ENCODE results near the gene ZNF536.

The ZNF536 gene

GRCh38 chr19:30362156-30362754, 9.9 kb upstream of the ZNF536 start:
- no peaks in the 10 kb centered on the region for H4K20me1 ChIP-seq (ENCODE audit: insufficient read depth, low read length)
- peaks cover 11% of the 10 kb centered on the region; the same call in 1 of the 2 replicates for H3K27me3 ChIP-seq (ENCODE audit: low read depth, low read length)
- no peak overlapping the region for H2AFZ ChIP-seq (ENCODE audit: low read depth, low read length)
- no peaks in the 10 kb centered on the region for H3K4me1 ChIP-seq (ENCODE audit: low read length)
- no peaks in the 10 kb centered on the region for H3K79me2 ChIP-seq (ENCODE audit: low read length)
- H3K36me3 ChIP-seq (replicated peaks; ENCODE audit: low read depth, low read length): no peaks in the 10 kb centered on the region
- H3K27ac ChIP-seq (ENCODE audit: low read length): no peak overlapping the region
- H3K4me2 ChIP-seq (ENCODE audit: low read length): no peak overlapping the region
- no peak overlapping the region for H3K9ac ChIP-seq (ENCODE audit: low read length)
- no peaks in the 10 kb centered on the region for H3K9me3 ChIP-seq (ENCODE audit: insufficient read depth, low read length)
- H3K4me3 ChIP-seq (ENCODE audit: low read length): no peak overlapping the region
- TF ChIP-seq EZH2phosphoT487 (IDR thresholded peaks at IDR 0.05; ENCODE audit: low read depth) (no peak), CTCF (IDR thresholded peaks at IDR 0.05; ENCODE audit: low read depth, low read length) (no peak)

GRCh38 chr19:30363073-30363472, 9.1 kb upstream of the ZNF536 start:
- no peaks in the 10 kb centered on the region for H3K9me3 ChIP-seq (ENCODE audit: insufficient read depth, low read length)
- H3K27ac ChIP-seq (ENCODE audit: low read length): no peak overlapping the region
- no peaks in the 10 kb centered on the region for H3K4me1 ChIP-seq (ENCODE audit: low read length)
- no peaks in the 10 kb centered on the region for H4K20me1 ChIP-seq (ENCODE audit: insufficient read depth, low read length)
- no peak overlapping the region for H3K9ac ChIP-seq (ENCODE audit: low read length)
- peaks cover 11% of the 10 kb centered on the region; the same call in 1 of the 2 replicates for H3K27me3 ChIP-seq (ENCODE audit: low read depth, low read length)
- TF ChIP-seq EZH2phosphoT487 (IDR thresholded peaks at IDR 0.05; ENCODE audit: low read depth) (no peak), CTCF (IDR thresholded peaks at IDR 0.05; ENCODE audit: low read depth, low read length) (no peak)
- no peak overlapping the region for H2AFZ ChIP-seq (ENCODE audit: low read depth, low read length)
- no peaks in the 10 kb centered on the region for H3K79me2 ChIP-seq (ENCODE audit: low read length)
- no peak overlapping the region for H3K4me3 ChIP-seq (ENCODE audit: low read length)
- H3K36me3 ChIP-seq (replicated peaks; ENCODE audit: low read depth, low read length): no peaks in the 10 kb centered on the region
- H3K4me2 ChIP-seq (ENCODE audit: low read length): no peak overlapping the region

DNA sequence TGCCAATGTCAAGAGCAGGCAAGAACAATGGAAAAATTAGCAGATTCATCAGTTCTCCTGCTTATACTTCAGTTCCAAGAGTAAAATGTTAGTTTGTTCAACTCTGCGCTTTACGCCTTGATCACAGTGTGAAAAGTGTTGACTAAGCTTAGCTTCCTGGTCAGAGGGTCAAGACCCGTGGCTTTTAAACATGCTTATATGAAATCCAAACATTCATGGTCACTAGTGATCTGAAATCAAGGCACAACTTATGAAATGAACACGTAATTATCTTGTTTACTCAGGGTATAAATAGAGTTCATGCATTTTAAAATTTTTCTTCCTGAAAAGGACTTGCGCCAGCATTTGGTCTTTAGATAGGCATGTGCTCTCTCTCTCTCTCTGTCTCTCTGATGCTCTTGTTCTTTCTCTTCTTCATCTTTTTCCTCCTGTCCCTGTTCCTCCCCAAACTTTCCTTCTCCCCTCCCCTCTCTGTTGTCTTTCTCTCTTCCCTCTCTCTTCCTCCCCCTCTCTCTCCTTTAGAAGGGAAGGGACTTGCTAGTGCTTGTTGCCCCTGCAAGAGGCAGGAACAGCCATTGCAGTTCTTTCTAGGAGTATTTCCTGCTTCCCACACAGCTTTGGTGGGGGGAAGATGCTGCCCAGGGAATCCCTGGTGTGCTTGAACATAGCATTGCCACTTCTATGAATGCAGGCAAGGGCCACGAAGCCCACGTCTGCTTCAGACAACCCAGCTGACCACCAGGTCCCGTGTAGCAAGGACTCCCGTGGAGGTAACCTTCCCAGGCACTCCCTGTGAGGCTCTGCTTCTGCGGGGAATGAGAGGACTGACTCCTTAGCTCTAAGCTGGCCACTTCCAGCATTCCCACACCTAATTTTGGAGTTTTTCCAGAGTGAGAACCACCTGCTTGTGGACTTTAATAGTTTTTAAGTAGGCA, 7.1 kb upstream of the ZNF536 start:
- no peaks in the 10 kb centered on the region for H4K20me1 ChIP-seq (ENCODE audit: insufficient read depth, low read length)
- no peak overlapping the region for H3K27ac ChIP-seq (ENCODE audit: low read length)
- no peaks in the 10 kb centered on the region for H3K9me3 ChIP-seq (ENCODE audit: insufficient read depth, low read length)
- no peaks in the 10 kb centered on the region for H3K36me3 ChIP-seq (replicated peaks; ENCODE audit: low read depth, low read length)
- no peaks in the 10 kb centered on the region for H3K4me1 ChIP-seq (ENCODE audit: low read length)
- H3K4me2 ChIP-seq (ENCODE audit: low read length): no peak overlapping the region
- no peak overlapping the region for H2AFZ ChIP-seq (ENCODE audit: low read depth, low read length)
- TF ChIP-seq EZH2phosphoT487 (IDR thresholded peaks at IDR 0.05; ENCODE audit: low read depth): no peak
- TF ChIP-seq CTCF (IDR thresholded peaks at IDR 0.05; ENCODE audit: low read depth, low read length): no peak
- H3K4me3 ChIP-seq (ENCODE audit: low read length): no peak overlapping the region
- H3K27me3 ChIP-seq (ENCODE audit: low read depth, low read length): peaks cover 8% of the 10 kb centered on the region; the same call in 1 of the 2 replicates
- H3K79me2 ChIP-seq (ENCODE audit: low read length): no peaks in the 10 kb centered on the region
- no peak overlapping the region for H3K9ac ChIP-seq (ENCODE audit: low read length)

- Histone ChIP-seq H3K4me2 (ENCODE audit: low read length) (no peak overlapping the region), H3K9me3 (ENCODE audit: insufficient read depth, low read length) (no peaks in the 10 kb centered on the region), H3K4me1 (ENCODE audit: low read length) (no peaks in the 10 kb centered on the region), H3K36me3 (replicated peaks; ENCODE audit: low read depth, low read length) (no peaks in the 10 kb centered on the region), H3K27me3 (ENCODE audit: low read depth, low read length) (peaks cover 13% of the 10 kb centered on the region; the same call in 1 of the 2 replicates), H3K79me2 (ENCODE audit: low read length) (no peaks in the 10 kb centered on the region), H3K27ac (ENCODE audit: low read length) (no peak overlapping the region), H2AFZ (ENCODE audit: low read depth, low read length) (no peak overlapping the region), H4K20me1 (ENCODE audit: insufficient read depth, low read length) (no peaks in the 10 kb centered on the region), H3K9ac (ENCODE audit: low read length) (no peak overlapping the region), H3K4me3 (ENCODE audit: low read length) (no peak overlapping the region)
- TF ChIP-seq CTCF (IDR thresholded peaks at IDR 0.05; ENCODE audit: low read depth, low read length) (no peak), EZH2phosphoT487 (IDR thresholded peaks at IDR 0.05; ENCODE audit: low read depth) (no peak)
These were observed 5.9 kb upstream of the ZNF536 start for GRCh38 chr19:30366282-30366681.

Data from OCI-LY3 (cell line).